Neuronal stem cell (in vitro differentiated cells): ENCODE results near the gene HKDC1.

ENCODE experiments used
- DNase-seq: peaks from one replicate; pipeline ENCODE4 v3.0.0-alpha.2; 2013; ENCODE audit warnings: low spot score
- H2AFZ ChIP-seq: one replicate; pipeline ENCODE4 v1.6.1; 2013; ENCODE audit warnings: mild to moderate bottlenecking, low read length, inconsistent platforms
- H2AK5ac ChIP-seq: 2 replicates; pipeline ENCODE4 v1.6.1; 2013; ENCODE audit warnings: low read depth, mild to moderate bottlenecking, inconsistent platforms, low read length, moderate library complexity, mixed read lengths
- H2BK120ac ChIP-seq: 2 replicates; pipeline ENCODE4 v1.6.1; 2013; ENCODE audit warnings: low read depth, mild to moderate bottlenecking, inconsistent platforms, low read length, moderate library complexity, mixed read lengths
- H2BK12ac ChIP-seq: one replicate; pipeline ENCODE4 v1.6.1; 2013; ENCODE audit warnings: low read length, inconsistent platforms
- H2BK15ac ChIP-seq: 2 replicates; pipeline ENCODE4 v1.6.1; 2013; ENCODE audit warnings: mild to moderate bottlenecking, low read length, inconsistent platforms, mixed read lengths
- H2BK5ac ChIP-seq: one replicate; pipeline ENCODE4 v1.6.1; 2013; ENCODE audit warnings: inconsistent platforms, mild to moderate bottlenecking, low read length, moderate library complexity
- H3K14ac ChIP-seq: one replicate; pipeline ENCODE4 v1.6.1; 2013; ENCODE audit warnings: low read length, inconsistent platforms
- H3K18ac ChIP-seq: 2 replicates; pipeline ENCODE4 v1.6.1; 2013; ENCODE audit warnings: low read length, inconsistent platforms
- H3K23ac ChIP-seq: 2 replicates; pipeline ENCODE4 v1.6.1; 2013; ENCODE audit warnings: low read depth, mild to moderate bottlenecking, mixed read lengths, low read length, inconsistent platforms; ENCODE audit not compliant: poor library complexity
- H3K27ac ChIP-seq: replicated peaks from 3 replicates; pipeline ENCODE4 v1.5.1; 2013; ENCODE audit warnings: low read length, inconsistent platforms
- H3K27me3 ChIP-seq, 3 experiments: 2 replicates each; pipeline ENCODE4 v1.6.1; 2013; ENCODE audit warnings: low read length in 3 of 3, mild to moderate bottlenecking in 2 of 3, inconsistent platforms in 1 of 3, low read depth in 1 of 3, mixed read lengths in 1 of 3, moderate library complexity in 1 of 3; ENCODE audit not compliant: control insufficient read depth in 3 of 3, insufficient read depth in 3 of 3
- H3K36me3 ChIP-seq, 2 donors: replicated peaks in 1 of 2; 2 replicates each; pipeline ENCODE4 v1.6.1; 2013; ENCODE audit warnings: low read length in 2 of 2; ENCODE audit not compliant: control insufficient read depth in 2 of 2, insufficient read depth in 2 of 2
- H3K4ac ChIP-seq: 2 replicates; pipeline ENCODE4 v1.6.1; 2013; ENCODE audit warnings: inconsistent platforms, mild to moderate bottlenecking, low read length, moderate library complexity
- H3K4me1 ChIP-seq, 2 donors: 1 replicate in 1 of 2; 2 replicates in 1 of 2; pipeline ENCODE4 v1.6.1; 2013; ENCODE audit warnings: low read length in 2 of 2, low read depth in 1 of 2; ENCODE audit not compliant: control insufficient read depth in 2 of 2, insufficient read depth in 1 of 2
- H3K4me2 ChIP-seq: one replicate; pipeline ENCODE4 v1.6.1; 2013; ENCODE audit warnings: mild to moderate bottlenecking, low read length, inconsistent platforms; ENCODE audit not compliant: insufficient read depth, poor library complexity, severe bottlenecking
- H3K4me3 ChIP-seq, 2 donors: 2 replicates each; pipeline ENCODE4 v1.5.1; 2013; ENCODE audit warnings: low read length in 2 of 2, mild to moderate bottlenecking in 2 of 2, inconsistent platforms in 1 of 2, moderate library complexity in 1 of 2
- H3K79me1 ChIP-seq: one replicate; pipeline ENCODE4 v1.6.1; 2013; ENCODE audit warnings: low read depth, mild to moderate bottlenecking, inconsistent platforms, low read length, moderate library complexity
- H3K9ac ChIP-seq: one replicate; pipeline ENCODE4 v1.6.1; 2013; ENCODE audit warnings: mild to moderate bottlenecking, low read depth, low read length, inconsistent platforms; ENCODE audit not compliant: poor library complexity
- H3K9me3 ChIP-seq, 2 donors: replicated peaks in 1 of 2; 2 replicates each; pipeline versions ENCODE3 to v1.6.1; 2013; ENCODE audit warnings: low read length in 2 of 2, mild to moderate bottlenecking in 2 of 2, inconsistent platforms in 1 of 2, low read depth in 1 of 2, mixed read lengths in 1 of 2, moderate library complexity in 1 of 2; ENCODE audit not compliant: control insufficient read depth in 2 of 2, insufficient read depth in 1 of 2
- H4K8ac ChIP-seq: one replicate; pipeline ENCODE4 v1.6.1; 2013; ENCODE audit warnings: low read depth, mild to moderate bottlenecking, inconsistent platforms, low read length, moderate library complexity
- H4K91ac ChIP-seq: one replicate; pipeline ENCODE4 v1.6.1; 2013; ENCODE audit warnings: low read length, low read depth, mild to moderate bottlenecking, inconsistent platforms; ENCODE audit not compliant: poor library complexity
- WGBS, 2 donors: extraction: QIAGEN DNeasy Blood & Tissue Kit; methylation state at CpG; one replicate each; pipeline ENCODE4 v1.1.7; 2013; ENCODE audit warnings: missing lambda C conversion rate in 2 of 2, mixed read lengths in 1 of 2; ENCODE audit not compliant: insufficient read length in 2 of 2, insufficient replicate concordance in 1 of 2; ENCODE audit errors: extremely low coverage in 2 of 2; 5-methylcytosine and 5-hydroxymethylcytosine counted together

The HKDC1 gene

DNA sequence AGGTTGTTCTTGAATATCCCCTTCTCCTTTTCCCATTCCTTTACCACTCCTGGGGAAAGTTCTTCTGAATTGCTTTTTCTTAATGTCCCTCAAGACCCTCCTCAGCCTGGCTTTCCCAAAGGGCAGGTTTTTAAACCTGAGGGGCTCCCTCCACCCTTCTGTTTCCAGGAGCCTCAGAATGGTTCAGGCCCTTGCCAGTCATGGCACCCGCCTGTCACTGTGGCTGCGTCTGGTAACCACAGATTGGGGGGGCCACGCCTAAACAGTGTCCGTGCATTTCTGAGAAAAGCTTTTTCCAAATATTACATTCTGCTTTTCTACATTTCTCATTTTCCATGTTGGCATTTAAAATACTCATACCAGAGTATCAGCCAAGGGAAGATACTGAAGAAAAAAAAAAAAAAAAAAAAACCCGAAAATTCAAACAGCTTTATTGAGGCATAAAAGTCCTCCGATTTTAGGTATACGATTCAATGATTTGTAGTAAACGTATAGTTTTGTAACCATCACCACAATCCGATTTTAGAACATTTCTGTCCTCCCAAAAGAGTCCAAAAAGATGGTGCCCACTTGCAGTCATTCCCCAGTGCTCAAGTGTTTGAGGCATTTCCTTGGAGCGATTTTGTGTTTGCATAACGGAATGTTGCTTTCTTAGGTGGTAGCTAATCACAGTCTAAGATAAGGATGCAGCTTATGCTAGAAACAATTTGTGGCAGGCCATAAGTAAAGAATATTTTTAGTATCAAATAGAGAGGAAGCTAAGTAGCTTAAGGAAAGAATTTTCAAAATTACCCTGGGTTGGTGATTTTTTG lies 22.1 kb downstream of the HKDC1 start:
- no peak for DNase-seq
- Histone ChIP-seq H2AK5ac (no peak overlapping the region), H2BK15ac (no peak overlapping the region), H4K8ac (no peak overlapping the region), H2AFZ (no peak overlapping the region), H3K4ac (no peak overlapping the region), H3K79me1 (no peaks in the 10 kb centered on the region), H3K23ac (no peak overlapping the region), H3K27me3 (peaks cover 0 to 17% (median 0%) of the 10 kb centered on the region in 3 experiments), H3K4me3 (no peak overlapping the region), H3K27ac (no peak overlapping the region), H2BK120ac (no peak overlapping the region), H3K36me3 (no peaks in the 10 kb centered on the region), H3K9me3 (no peaks in the 10 kb centered on the region), H3K4me1 (peaks cover 4% of the 10 kb centered on the region in 2 donors), H3K4me2 (no peak overlapping the region), H3K9ac (no peak overlapping the region), H4K91ac (no peak overlapping the region), H2BK12ac (no peak overlapping the region), H3K18ac (no peak overlapping the region), H3K14ac (no peak overlapping the region), H2BK5ac (no peak overlapping the region)
- WGBS, 2 donors, result no CpG with 5 or more reads among the region's 11 CpGs

DNA sequence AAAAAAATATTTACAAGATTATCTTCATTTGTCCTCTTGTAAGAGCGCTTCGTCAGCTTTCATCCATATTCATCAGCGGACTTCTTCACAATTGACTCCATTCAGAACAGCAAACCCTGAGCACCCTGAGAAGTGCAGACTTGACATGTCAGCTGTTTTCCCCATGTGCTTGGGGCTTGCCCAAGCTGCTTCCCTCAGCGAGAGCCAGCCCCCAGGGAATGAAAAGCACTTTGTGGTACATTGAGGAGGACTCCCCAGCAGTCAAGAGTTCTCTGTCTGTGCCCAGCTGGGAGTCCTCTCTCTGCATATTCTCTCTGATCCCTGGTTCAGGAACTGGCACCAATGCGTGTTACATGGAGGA lies 22.7 kb downstream of the HKDC1 start:
- no peak overlapping the region for H4K8ac ChIP-seq
- H3K4ac ChIP-seq, result no peak overlapping the region
- peak overlapping the region; percentile 64 for H2BK120ac ChIP-seq
- DNase-seq, result no peak
- no CpG with 5 or more reads among the region's 5 CpGs for WGBS, 2 donors
- no peak overlapping the region for H3K23ac ChIP-seq
- peak overlapping the region; percentile 53 for H3K18ac ChIP-seq
- peaks cover 4% of the 10 kb centered on the region in 2 donors for H3K4me1 ChIP-seq
- no peak overlapping the region for H2AFZ ChIP-seq
- no peak overlapping the region for H4K91ac ChIP-seq
- no peak overlapping the region for H3K9ac ChIP-seq
- no peak overlapping the region for H3K4me3 ChIP-seq
- H3K27me3 ChIP-seq, result peaks cover 0 to 19% (median 0%) of the 10 kb centered on the region in 3 experiments
- H3K36me3 ChIP-seq, result no peaks in the 10 kb centered on the region
- no peak overlapping the region for H2BK12ac ChIP-seq
- H2BK15ac ChIP-seq, result peak overlapping the region; percentile 5
- H2BK5ac ChIP-seq, result no peak overlapping the region
- no peak overlapping the region for H3K14ac ChIP-seq
- no peak overlapping the region for H3K4me2 ChIP-seq
- H3K79me1 ChIP-seq, result no peaks in the 10 kb centered on the region
- no peak overlapping the region for H3K27ac ChIP-seq
- no peak overlapping the region for H2AK5ac ChIP-seq
- H3K9me3 ChIP-seq, result no peaks in the 10 kb centered on the region

DNA sequence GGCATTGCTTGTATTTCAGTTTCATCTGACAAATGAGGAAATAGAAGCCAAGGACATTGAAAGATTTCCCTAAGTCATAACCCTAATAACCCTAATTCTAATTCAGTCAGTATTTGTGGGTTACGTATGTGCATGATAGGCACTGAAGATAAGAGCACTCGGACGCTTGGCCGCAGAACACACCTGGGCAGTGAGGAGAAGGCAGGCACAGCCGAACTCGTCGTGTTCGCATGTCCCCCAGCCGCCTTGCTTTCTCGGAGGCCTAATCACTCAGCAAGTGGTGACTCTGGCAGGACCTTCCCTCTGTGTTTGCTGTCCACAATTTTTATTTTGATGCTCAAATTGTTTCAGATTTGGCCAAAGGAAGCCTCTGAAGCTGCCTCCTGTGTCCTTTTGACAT lies 23.7 kb downstream of the HKDC1 start:
- Histone ChIP-seq H3K27ac (no peak overlapping the region), H2BK5ac (no peak overlapping the region), H2AK5ac (no peak overlapping the region), H3K23ac (no peak overlapping the region), H3K18ac (no peak overlapping the region), H3K4me2 (no peak overlapping the region), H2BK12ac (no peak overlapping the region), H3K4me1 (peaks cover 4% of the 10 kb centered on the region in 2 donors), H3K14ac (no peak overlapping the region), H2BK120ac (no peak overlapping the region), H2AFZ (no peak overlapping the region), H4K8ac (no peak overlapping the region), H2BK15ac (no peak overlapping the region), H3K9ac (no peak overlapping the region), H3K79me1 (no peaks in the 10 kb centered on the region), H3K4me3 (no peak overlapping the region), H3K9me3 (no peaks in the 10 kb centered on the region), H3K36me3 (no peaks in the 10 kb centered on the region), H4K91ac (no peak overlapping the region), H3K27me3 (peaks cover 0 to 19% (median 0%) of the 10 kb centered on the region in 3 experiments), H3K4ac (no peak overlapping the region)
- DNase-seq, result no peak
- WGBS, 2 donors, result no CpG with 5 or more reads among the region's 10 CpGs

DNA sequence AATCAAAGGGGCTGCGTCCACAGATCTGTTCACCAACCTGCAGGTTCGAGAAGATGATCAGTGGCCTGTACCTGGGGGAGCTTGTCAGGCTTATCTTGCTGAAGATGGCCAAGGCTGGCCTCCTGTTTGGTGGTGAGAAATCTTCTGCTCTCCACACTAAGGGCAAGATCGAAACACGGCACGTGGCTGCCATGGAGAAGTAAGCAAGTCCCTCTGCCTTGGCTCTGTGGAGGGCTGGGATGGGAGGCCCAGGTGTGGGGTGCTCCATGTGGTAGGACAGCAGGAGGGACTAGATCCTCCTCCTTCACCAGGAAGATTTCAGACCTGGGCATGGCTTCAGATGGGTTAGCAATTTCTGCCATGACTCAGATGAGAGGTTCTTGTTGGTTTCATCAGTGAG lies 25.9 kb downstream of the HKDC1 start:
- no peak overlapping the region for H3K14ac ChIP-seq
- H2BK120ac ChIP-seq, result no peak overlapping the region
- no peak overlapping the region for H2AK5ac ChIP-seq
- no peak overlapping the region for H2BK5ac ChIP-seq
- no peak overlapping the region for H3K4ac ChIP-seq
- H3K36me3 ChIP-seq, result no peaks in the 10 kb centered on the region
- no peak overlapping the region for H3K9ac ChIP-seq
- WGBS, 2 donors, result no CpG with 5 or more reads among the region's 5 CpGs
- no peak overlapping the region for H4K91ac ChIP-seq
- H3K23ac ChIP-seq, result no peak overlapping the region
- H4K8ac ChIP-seq, result no peak overlapping the region
- peaks cover 0 to 20% (median 0%) of the 10 kb centered on the region in 3 experiments for H3K27me3 ChIP-seq
- DNase-seq, result no peak
- H3K18ac ChIP-seq, result no peak overlapping the region
- no peak overlapping the region for H3K27ac ChIP-seq
- no peak overlapping the region for H3K4me3 ChIP-seq
- no peak overlapping the region for H3K4me2 ChIP-seq
- H2BK12ac ChIP-seq, result no peak overlapping the region
- H2BK15ac ChIP-seq, result no peak overlapping the region
- H2AFZ ChIP-seq, result no peak overlapping the region
- H3K9me3 ChIP-seq, result no peaks in the 10 kb centered on the region
- peaks cover 4% of the 10 kb centered on the region in 2 donors for H3K4me1 ChIP-seq
- no peaks in the 10 kb centered on the region for H3K79me1 ChIP-seq
